Hematopoietic multipotent progenitor cell treated with erythropoietin and hydrocortisone succinate and interleukin-3 and kit ligand, for 6 days (in vitro differentiated cells): Measurements from ENCODE around the gene RNF187.
"Not testable (repeated sequence)": the region's sequence is repeated elsewhere in the genome, so short reads cannot be mapped to it uniquely, and the experiment has no call there.

Source experiments
- DNase-seq: peaks from one replicate; pipeline ENCODE4 v3.0.0-alpha.2; 2015

Gene RNF187

DNA sequence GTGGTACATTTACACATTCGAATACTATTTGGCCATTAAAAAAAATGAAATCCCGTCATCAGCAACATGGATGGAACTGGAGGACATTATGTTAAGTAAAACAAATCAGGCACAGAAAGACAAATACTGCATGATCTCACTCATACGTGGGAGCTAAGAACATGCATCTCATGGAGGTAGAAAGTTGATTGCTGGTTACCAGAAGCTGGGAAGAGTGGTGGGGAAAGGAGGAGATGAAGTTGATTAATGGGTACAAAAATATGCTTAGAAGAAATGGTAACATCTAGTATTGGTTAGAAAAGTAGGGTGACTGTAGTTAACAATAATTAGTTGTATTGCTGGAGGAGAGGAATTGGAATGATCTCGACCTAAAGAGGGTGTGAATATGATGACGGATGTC lies 24.6 kb upstream of the RNF187 start:
- no peak for DNase-seq

DNA sequence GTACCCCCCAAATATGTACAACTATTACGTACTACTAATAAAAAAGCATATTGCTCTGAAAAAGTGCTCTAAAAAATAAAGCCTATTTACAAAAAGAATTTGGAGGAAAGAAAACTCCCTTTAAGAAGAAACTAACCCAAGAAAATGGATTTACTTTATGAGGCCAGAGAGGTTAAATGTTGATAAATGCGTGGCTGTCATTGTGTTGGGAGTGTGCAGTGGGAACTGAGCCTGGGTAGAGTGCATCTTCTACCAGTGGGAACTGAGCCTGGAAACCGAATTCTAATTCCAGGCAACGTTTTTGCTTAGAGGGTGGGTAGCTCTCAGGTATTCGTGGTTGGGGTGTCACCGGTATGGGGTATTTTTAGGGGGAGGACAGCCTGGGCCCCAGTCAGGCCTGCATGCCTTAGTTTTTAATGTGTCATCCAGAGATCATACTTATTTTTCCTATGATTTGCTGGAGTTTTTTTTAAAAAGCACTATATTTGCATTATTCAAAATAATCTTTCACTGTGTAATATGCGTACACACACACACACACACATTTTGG lies 24.1 kb upstream of the RNF187 start:
- DNase-seq: no peak

DNA sequence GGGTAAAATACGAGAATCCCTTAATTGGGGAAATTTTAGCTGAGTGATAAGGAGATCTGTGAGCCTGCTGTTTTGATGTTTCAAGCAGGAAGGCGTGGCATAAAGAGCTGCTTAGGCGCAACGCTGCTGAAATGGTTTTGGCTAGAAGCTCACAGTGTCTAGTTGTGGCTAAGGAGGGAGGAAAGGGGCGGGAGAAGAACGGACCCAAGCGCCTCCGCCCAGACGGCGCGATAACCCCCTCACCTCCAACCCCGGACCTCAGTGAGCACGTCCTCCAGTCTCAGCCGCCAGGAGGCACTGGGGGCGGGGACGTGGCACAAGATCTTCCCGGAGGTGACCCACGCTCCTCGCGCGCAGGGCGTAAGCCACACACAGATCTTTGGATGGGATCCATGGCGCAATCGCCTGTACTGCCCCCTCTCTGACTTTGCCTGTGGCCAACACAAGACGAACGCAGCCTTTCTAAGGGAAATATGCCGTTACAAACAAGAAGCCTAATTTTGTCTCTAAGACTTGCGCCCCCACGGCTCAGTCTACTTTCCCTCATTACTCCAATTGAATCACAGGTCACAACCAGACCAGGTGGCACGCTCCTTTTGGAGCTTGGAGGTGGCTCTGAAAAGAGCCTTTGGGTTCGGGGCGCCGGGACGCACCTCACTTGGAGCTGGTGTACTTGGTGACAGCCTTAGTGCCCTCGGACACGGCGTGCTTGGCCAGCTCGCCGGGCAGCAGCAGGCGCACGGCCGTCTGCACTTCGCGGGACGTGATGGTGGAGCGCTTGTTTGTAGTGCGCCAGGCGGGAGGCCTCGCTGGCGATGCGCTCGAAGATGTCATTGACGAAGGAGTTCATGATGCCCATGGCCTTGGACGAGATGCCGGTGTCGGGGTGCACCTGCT lies 23.4 kb upstream of the RNF187 start:
- DNase-seq: peak; percentile 96

DNA sequence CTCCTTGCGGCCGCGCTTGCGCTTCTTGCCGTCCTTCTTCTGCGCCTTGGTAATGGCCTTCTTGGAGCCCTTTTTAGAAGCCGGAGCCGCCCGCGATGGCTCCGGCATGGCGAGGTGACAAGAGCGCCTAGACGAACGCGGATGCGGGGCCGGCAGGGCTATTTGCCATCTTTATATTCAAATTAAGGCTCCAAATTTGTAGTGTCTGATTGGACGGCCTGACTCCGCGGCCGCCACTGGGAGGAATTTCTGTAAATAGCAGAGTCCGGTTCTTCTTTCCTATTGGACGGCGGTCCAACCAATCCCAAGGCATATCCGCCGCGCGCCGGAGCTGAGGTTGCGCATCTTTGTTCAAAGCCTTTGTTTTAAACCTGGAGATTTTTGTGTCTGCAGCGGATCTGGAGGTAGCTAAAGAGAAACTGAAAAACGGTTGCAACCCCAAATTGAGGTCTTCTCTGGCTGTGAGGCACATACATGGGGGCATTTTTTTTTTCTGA lies 22.6 kb upstream of the RNF187 start:
- peak; percentile 95 for DNase-seq

DNA sequence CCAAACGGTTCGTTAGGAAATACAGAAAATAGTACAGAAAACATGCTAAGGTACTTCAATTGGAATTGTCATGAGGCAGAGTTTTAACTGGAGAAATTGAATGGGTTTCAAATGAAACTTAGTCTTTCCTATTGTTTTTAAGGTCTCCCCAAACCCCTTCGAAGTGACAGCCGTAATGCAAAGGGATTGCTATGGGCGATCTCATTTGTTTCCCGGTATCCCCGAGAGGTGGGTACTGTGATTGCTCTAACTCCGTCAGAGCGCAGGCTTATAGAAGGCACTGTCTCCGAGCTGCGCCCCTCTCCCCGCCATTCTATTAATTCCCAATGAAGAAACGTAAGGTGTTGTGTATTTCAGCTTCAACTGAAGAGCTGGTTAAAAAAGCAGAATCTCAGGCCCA lies 22.0 kb upstream of the RNF187 start:
- DNase-seq: no peak

DNA sequence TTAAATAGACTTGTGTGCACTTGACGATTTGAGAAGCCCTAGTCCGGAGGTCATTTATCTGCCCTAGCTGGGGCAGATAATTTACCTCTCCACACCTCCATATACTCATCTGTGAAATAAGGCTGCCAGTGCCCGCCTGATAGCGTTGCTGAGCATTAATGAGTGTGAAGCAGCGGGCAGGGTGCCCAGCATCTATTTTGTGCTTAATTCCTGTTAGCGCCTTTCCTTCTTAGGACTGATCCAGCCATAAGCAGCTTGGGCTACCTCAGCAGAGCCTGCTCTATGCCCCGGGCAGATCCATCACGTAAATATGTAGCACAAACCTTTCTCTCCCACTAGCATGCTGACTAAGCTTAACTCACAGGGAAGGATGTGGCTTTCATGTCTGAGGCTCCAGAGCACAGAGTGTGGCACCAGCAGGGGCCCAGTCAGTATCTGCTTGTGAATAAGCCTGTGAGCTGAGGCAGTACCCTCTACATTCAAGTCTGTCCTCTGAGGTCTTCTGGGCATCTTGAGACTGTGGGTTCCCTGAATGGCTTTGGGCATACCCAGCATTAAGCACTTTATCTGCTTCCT lies 21.5 kb upstream of the RNF187 start:
- DNase-seq: no peak

DNA sequence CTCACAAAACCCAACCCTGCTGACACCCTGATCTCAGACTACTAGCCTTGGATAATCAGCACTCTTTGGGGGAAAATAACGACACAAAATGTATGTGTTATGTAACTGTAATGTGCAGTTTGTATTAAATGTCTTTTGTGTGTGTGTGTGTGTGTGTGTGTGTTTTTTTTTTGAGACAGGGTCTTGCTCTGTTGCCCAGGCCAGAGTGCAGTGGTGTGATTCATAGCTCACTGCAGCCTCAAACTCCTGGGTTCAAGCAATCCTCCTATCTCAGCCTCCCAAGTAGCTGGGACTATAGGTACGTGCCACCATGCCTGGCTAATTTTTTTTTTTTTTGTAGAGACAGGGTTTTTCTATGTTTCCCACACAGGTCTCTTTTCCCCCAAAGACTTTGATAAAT lies 19.0 kb upstream of the RNF187 start:
- DNase-seq: not testable (repeated sequence)

DNA sequence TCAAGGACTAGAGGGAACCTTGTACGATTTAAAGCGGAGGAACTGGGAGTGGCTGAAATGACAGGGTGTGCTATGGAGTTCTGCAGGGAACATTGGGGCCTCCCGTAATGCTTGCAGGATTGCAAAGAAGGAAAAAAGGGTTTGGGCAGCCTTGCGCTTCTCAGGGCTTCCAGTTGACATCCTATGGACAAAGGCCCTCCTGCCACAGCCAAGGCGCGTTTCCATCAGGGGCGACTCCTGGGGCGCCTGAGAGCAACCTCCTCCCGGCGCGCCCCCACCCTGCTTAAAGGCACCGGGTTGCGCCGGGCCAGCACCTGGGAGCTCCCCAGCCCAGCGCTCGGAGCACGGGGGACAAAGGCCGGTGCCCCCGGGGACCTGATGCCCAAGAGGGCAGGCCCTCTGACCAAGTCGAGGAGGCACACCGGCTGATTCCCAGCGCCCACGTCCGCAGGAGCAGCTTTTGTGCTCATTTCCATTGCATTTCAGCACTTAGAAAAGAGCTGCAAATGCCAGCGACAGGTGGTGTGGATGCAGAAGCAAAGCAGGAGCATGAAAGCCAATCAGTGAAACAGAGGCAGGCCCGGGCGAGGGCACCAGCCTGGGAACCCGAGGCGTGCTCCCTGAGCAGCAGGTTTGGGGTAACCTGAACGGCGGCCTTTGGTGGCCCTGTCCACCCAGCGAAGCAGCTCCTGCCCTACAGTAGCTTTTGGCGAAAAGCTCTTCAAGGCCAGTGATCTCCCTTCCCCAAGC lies 17.6 kb upstream of the RNF187 start:
- DNase-seq: no peak

DNA sequence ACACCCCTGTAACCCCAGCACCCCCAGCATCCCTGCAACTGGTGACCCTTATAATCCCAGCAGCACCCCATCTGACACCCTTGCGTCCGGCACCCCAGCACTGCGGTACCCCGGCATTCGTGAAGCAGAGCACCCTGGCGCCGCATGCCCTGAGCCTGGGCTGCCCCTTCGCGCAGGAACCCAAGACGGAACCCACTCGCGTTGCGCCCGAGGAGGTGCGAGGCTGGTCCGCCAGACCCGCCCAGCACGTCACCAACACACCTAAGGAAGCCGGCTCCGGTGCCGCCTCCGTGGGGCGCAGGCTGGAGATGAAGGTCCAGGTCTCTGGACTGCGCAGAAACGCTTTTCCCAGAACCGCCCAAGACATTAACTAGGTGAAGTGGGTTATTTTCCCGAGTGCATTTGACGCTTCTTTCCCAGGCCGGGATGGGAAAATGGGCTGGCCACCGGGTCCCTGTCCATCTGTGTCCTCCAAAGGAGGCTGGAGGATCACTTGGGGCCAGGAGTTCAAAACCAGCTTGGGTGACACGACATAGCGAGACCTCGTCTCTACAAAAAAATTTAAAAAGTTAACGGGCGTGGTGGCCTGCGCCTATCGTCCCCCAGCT lies 15.9 kb upstream of the RNF187 start:
- no peak for DNase-seq

DNA sequence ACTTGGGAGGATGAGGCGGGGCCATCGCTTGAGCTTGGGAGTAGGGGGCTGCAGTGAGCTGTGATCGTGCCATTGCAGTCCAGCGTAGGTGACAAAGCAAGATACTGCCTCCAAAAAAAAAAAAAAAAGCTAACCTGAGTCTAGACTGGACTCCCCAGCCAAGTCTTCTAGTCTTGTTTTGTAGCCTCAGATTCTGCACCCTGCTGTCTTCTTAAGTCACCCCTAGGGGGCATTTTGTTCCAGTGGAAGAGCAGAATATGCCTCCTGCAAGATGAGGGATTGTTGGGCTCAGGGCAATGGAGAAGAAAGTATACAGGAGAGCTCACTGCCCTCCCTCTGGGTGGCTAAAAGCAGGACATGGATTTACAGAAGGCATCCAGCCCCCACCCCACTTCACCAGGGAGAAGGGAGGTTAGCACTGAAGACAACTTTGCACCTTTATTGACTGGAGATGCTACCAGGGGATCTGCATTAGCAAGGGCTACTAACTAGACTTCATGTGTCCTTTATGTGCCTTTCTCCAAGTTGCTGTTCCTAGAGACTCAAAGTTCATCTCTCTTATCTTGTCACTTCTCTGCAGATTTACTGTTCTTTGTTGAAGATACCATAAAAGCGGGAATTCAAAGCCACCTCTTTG lies 15.3 kb upstream of the RNF187 start:
- peak; percentile 90 for DNase-seq

DNA sequence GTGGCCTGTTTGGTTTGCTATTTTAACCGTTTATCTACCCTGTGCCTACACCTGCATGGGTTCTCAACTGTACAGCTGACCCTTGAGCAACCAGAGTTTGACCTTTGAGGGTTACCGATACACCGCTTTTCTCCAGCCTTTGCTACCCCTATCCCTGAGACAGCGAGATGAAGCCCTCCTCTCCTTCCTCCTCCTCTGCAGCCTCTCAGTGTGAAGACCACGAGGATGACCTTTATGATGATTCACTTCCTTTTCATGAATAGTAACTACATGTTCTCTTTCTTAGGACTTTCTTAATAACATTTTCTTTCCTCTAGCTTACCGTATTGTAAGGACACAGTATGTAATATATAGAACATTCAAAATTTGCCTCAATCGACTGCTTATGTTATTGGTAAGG lies 14.5 kb upstream of the RNF187 start:
- DNase-seq: no peak

DNA sequence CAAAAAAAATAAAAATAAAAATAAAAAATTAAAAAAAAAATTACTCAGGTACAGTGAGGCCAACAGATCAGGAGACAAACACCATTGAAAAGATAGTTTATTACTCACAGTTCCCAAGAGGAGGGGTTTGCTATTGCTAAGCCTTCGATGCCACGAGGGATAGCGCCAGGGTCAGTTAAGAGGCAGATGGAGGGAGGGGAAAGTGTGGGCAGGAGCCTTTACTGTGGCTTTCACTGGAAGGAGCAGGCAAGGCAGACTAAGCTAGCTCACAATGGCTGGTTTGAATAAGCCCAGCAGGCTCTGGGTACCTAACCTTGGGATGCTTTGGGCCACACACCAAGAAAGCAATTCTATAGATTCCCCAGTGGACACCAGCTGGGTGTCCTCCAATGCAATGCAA lies 12.7 kb upstream of the RNF187 start:
- DNase-seq: no peak

DNA sequence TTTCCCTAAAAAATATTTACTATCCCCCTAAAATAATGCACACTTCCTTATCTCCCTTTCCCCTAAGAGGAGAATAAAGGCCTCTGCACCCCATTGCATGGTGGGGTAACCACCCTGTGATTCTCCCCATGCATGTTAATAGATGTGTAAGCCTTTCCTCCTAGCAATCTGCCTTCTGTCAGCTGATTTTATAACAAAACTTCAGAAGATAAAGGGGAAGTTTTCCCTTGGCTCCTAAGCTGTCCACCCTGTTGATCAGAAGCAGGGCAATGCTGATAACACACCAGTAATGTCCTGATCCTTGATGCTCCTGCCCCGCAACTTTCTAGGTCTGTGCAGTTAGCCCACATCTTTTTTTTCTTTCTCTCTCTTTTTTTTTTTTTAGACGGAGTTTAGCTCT lies 11.4 kb upstream of the RNF187 start:
- peak; percentile 54 for DNase-seq

DNA sequence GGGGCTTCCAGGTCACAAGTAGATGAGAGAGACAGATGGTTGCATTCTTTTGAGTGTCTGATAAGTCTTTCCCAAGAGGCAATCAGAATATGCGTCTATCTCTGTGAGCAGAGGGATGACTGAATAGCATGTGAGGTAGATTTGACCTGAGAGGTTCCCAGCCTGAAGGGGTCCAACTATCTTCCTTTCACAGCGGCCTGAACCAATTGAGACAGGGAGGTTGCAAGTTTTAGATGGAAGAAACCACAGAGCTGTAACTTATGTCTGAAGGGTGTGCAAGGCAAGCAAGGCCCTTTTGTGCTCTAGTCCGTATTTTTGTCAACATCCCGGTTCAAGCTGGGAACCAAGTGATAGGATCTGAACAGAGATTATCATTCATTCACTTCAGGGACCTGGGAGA lies 9.9 kb upstream of the RNF187 start:
- DNase-seq: no peak

DNA sequence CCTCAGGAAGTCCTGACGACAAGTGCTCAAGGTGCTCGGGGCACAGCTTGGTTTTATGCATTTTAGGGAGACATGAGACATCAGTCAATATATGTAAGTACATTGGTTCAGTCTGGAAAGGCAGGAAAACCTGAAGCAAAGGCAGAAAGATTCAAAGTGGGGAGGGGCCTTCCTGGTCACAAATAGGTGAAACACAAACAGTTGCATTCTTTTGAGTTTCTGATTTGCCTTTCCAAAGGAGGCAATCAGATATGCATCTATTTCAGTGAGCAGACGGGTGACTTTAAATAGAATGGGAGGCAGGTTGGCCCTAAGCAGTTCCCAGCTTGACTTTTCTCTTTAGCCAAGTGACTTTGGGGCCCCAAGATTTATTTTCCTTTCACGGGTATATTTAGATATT lies 8.9 kb upstream of the RNF187 start:
- no peak for DNase-seq

DNA sequence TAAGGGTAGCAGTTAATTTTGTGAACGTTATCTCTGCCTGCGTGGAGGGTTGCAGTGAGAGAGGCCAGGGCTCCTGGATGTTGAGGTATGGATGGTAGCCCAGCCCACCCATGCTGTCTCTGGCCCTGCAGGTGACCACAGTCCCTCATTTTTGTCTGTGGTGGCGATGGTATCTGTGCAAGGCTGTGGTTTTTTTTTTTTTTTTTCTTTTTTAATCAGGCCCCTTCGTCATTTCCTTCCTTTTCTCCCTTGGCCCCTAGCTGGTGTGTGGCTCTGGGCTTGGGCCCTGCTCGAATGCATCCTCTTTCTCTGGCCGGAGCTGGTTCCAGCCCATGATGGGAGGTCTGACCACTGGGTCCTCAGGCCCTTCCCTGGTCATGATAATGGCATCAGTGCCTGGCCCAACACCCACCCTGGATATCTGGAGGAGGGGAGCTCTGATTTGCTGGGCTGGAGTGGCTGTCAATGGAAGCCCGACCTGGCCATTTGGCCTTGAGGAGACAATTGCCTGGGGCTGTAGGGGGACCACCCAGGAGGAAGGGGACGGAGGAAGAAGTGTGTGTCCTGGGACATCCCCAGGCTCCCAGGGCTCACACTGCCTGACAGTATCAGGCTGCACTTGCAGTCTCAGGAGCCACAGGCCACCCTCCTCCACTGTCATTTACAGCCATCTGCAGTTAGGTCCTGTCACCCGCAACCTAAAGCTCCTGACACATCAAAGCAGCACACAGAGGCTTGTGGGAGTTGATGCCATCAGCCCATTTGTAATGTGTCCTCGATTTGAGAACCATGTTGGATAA lies 8.1 kb upstream of the RNF187 start:
- DNase-seq: peak; percentile 74

DNA sequence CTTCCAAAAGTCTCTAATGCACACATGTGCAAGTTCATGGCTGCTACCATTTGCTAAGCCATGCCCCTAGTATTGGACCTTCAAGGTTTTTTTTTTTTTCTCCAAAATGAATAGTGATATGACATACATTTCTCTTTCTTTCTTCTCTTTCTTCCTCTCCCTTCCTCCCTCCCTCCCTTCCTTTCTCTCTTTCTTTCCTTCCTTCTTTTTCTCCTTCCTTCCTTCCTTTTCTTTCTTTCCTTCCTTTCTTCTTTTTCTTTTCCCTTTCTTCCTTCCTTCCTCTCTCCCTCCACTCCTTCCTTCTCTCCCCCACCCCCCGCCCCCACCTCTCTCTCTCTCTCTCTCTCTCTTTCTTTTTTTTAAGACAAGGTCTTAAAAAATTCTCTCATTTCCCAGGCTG lies 3.4 kb upstream of the RNF187 start:
- DNase-seq: no peak

DNA sequence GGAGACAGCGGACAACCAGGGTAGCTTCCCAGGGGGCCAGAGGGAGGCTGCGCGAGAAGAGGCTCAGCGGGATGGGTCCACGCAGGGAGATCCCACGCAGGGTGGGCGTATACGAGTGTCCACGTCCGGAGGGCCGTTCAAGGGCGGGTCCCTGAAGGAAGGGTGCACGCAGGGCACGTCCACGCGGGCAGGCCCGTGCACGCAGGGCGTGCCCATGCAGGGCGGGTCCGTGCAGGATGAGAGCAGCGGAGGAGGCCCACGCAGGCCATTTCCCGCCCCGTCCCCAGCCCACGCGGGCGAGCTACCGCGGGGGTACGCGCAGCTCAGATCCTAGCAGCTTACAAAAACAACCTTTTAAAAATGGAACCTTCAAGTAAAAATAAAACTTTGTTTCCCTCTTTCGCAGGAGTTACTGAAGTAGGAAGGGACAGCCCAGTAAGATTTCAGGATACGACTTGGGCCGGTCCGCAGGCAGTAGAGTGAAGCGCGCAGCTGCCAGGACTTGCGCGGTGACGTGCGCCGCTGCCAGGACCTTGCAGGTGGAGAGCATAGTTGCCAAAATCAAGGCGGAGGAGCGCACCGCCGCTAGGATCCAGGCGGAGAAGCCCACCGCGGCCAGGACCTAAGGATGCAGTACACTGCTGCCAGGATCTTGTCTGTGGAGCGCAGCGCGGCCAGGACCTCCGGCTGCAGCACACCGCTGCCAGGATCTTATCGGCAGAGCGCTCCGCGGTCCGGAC lies 416 bp upstream of the RNF187 start:
- DNase-seq: peak; percentile 87

DNA sequence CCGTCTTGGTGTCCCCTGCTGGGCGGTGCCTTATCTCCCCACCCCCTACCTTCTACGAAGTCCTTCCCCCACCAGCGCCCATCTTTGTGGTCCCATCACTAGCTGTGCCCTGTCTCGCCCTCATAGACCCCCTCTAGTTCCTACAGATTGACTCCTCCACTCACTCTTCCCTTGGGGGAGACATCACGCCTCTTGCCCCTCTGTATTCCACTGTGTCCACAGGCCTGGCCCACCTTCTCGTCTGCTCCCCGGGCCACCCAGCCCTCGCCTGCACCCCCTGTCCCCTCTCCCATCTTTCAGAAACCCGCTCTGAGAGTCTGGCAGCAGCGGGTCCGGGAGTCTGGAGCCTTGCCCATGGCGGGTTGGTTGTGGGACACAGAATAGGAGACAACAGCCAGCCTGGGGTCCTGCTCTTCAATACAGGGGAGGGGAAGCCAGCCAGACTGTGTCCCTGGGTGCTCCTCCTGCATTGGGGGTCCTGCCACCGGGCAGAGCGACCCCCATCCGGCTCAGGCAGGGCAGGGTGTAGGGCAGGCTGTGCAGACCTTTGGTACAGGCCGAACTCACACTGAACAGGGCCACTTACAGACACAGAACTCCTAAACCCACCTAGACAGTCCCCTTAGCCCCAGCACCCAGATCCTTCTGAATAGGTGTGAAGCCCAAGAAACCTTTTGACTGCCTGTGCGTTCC lies 1.1 kb downstream of the RNF187 start:
- peak; percentile 53 for DNase-seq
